ENCODE results near the gene TEX48.

Gene TEX48

DNA sequence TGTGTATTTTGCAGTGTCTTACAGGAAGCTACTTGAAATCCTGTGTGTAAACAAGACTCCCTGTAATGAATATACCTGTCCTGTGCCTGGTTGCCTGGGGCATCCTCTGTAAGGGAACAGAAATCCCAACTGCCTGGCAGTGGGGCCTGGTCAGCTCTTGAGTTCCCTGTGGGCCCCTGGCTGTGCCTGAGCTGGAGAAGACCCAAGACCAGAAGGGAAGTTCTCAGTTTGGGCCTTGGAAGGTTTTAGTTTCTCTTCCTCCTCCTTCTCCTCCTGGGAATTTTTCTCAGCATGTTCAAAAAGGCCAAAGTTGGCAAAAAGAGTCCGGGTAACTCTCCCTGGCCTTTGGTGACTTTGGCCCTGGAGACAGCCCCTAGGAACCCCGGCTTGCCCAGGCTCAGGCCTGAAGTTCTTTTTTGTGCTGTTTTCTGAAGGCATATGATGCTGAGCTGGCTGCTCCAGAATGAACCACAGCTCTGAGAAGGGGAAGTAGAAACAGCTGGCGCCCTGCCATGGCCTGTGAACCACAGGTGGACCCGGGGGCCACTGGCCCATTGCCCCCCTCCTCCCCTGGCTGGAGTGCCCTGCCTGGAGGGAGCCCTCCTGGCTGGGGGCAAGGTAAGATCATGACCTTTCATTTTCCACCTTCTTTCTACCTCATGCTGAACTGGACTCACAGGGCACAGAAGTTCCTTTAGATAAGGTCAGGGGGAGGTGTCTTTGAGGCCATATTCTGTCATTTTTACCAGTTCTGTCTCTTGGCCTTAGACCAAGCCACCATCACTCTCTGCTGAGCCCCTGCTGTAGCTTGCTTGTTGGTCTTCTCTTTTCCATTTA lies 65.1 kb downstream of the TEX48 start:
- no peaks in the 10 kb centered on the region for H3K9me3 ChIP-seq (ENCODE audit: insufficient read depth, low read depth, low read length)
- 91% methylated on average over 4 of the region's 4 CpGs for WGBS
- H3K36me3 ChIP-seq (ENCODE audit: insufficient read depth, low read length) = no peaks in the 10 kb centered on the region; the same call in 1 of the 2 replicates
- H3K4me3 ChIP-seq (ENCODE audit: low read length) = no peak overlapping the region
- H3K27me3 ChIP-seq (ENCODE audit: insufficient read depth, low read length) = no peaks in the 10 kb centered on the region
- no peak overlapping the region for H3K27ac ChIP-seq (ENCODE audit: low read depth, low read length)
- peaks cover 13% of the 10 kb centered on the region for H3K4me1 ChIP-seq (ENCODE audit: insufficient read depth, low read length)
- H3K9ac ChIP-seq (ENCODE audit: low read depth, low read length) = no peak overlapping the region
